SKM-1 treated with dmso at 0.1 percent for 144 hours (cell line): ENCODE results near the gene MBNL2.

Experiments
- DNase-seq: peaks from one replicate; lab custom pipeline; 2025; ENCODE audit not compliant: unreplicated experiment; lab: John Stamatoyannopoulos, UW

The MBNL2 gene

GRCh38 chr13:97319113-97319720 lies 97.1 kb downstream of the MBNL2 start:
- no peak for DNase-seq

DNA sequence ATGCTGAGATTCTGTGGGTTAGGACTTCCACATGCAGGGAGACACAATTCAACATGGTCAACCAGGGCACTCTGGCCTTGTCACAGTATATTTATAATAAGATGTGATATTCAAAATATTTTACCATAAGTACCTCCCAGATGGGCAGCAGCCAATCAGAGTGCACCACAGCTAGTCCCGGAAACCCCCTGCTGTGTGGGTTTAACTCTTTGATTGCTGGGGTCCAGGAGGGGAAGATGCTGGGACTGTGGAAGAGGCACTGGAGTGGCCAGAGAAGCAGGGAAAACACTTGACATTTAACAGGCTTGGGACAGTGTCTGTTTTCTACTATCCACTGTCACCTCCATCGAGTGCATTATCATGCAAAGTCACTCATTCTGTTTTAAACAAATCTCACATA lies 99.0 kb downstream of the MBNL2 start:
- no peak for DNase-seq

- DNase-seq = no peak
Observed at GRCh38 chr13:97321616-97322321, 99.6 kb downstream of the MBNL2 start.

DNA sequence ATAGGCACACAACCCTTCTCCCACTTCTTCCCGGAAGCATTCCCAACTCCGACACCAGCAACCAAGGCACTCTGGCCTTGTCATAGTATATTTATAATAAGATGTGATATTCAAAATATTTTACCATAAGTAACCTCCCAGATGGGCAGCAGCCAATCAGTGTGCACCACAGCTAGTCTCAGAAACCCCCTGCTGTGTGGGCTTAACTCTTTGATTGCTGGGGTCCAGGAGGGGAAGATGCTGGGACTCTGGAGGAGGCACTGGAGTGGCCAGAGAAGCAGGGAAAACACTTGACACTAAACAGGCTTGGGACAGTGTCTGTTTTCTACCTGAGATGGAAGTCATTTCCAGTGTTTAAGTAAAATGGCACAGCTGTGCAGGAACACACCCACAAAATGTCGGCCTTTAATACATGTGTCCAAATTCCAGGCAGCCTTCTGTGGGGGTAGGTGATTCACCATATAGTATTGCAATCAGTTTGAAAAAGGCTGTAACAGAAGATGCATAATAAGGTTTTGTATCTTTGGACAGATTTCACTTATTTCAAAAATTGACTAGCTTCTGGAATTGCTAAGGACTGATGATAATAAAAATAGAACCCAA lies 100.7 kb downstream of the MBNL2 start:
- no peak for DNase-seq

DNA sequence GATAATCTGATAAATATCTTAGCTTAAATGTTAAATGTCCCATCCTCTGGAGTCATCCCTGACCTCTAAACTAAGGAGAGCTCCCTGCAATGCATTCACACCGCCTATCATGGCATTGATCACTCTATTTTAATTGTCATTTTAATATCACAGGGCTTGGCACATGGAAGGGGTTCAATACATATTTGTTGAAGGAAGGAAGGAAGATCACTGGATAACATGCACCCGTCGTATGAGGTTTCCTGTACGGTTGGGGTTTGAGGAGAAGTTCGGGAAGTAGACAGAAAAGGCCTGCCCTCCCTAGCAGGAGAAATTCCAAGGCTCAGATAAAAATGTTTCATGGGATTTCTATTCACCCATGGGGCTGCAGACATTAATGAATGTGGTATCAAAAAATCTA lies 102.0 kb downstream of the MBNL2 start:
- no peak for DNase-seq

DNA sequence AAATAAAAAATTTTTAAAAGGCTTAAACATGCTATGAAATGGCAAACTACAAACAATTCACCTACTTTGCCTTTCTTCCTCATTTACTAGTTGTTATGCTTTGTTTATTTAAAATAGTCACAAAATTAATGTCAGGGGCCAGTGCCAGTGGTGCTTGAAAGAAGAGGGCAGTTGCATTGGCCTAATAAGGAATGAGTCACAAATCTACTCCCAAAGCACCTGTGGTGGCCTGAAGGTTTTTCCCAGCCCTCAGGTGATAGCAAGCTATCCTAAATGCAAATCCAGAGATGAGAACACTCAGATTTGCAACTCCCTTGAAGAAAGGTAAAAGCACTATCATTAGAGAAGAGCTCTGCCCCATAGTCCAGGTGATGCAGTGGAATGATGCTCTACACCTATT lies 103.6 kb downstream of the MBNL2 start:
- DNase-seq = no peak

GRCh38 chr13:97327086-97327485 lies 105.0 kb downstream of the MBNL2 start:
- no peak for DNase-seq

GRCh38 chr13:97327506-97328221 lies 105.5 kb downstream of the MBNL2 start:
- no peak for DNase-seq

GRCh38 chr13:97328222-97328790 lies 106.2 kb downstream of the MBNL2 start:
- DNase-seq = no peak

- DNase-seq = no peak
Observed at GRCh38 chr13:97329331-97329730, 107.2 kb downstream of the MBNL2 start.

GRCh38 chr13:97330448-97330847 lies 108.3 kb downstream of the MBNL2 start:
- DNase-seq = no peak

DNA sequence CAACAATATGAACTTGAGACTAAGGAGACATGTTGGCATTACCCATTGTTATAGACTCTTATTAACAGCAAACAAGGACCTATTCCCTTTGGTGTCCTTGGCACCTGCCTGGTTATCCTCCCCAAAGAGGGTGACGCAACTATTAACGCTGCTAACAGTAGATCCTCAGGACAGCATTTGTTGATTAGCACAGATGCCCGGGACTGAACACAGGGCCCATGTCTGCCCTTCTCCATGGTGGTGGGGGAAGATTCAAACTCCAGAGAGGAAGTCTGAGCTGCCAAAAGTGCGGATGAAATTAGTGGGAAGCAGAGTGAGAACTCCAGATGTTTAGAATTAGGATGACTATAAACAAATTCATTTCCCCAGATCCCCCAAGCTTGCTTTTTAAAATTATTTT lies 110.6 kb downstream of the MBNL2 start:
- no peak for DNase-seq

- DNase-seq = no peak
Observed at GRCh38 chr13:97333983-97334382, 111.8 kb downstream of the MBNL2 start.

DNA sequence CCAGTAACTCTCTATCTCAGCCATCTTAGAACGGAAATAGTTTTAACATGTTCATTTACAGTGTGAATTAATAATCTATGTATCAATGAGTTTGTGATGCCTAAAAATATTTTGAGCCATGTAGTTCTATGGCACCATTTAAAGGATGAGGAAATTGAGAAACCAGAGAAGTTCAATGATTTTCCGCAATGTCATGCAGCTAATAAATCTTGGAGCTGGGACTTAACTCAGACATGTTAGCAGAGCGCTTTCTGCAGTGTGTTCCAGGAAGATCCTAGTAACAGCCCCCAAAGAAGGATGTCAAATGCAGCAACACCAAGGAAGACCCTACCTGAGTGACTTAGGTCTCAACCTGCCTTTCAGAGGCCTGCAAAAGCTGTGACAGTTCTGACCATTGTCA lies 112.6 kb downstream of the MBNL2 start:
- DNase-seq = no peak

GRCh38 chr13:97335488-97336134 lies 113.5 kb downstream of the MBNL2 start:
- DNase-seq = no peak

- DNase-seq = no peak
Observed at GRCh38 chr13:97337985-97338499, 115.9 kb downstream of the MBNL2 start.

DNA sequence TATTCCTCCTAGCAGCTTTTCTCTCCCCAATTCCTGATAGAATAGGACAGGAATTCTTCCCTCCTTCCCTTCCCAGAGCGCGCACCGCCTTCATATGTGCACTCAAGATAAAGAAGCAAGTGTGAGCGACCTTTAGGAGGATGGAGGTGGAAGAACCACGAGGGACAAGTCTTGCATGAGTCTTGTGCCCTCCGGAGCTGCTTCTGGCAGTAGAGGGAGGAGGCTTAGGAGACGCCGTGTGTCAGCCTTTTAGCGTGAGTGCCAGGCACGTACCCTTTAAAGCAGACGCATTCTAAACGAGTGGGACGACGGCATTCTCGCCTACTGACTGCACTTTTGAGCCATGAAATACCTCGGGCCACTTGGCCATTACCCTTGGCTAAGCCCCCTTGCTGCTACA lies 116.4 kb downstream of the MBNL2 start:
- DNase-seq = no peak

DNA sequence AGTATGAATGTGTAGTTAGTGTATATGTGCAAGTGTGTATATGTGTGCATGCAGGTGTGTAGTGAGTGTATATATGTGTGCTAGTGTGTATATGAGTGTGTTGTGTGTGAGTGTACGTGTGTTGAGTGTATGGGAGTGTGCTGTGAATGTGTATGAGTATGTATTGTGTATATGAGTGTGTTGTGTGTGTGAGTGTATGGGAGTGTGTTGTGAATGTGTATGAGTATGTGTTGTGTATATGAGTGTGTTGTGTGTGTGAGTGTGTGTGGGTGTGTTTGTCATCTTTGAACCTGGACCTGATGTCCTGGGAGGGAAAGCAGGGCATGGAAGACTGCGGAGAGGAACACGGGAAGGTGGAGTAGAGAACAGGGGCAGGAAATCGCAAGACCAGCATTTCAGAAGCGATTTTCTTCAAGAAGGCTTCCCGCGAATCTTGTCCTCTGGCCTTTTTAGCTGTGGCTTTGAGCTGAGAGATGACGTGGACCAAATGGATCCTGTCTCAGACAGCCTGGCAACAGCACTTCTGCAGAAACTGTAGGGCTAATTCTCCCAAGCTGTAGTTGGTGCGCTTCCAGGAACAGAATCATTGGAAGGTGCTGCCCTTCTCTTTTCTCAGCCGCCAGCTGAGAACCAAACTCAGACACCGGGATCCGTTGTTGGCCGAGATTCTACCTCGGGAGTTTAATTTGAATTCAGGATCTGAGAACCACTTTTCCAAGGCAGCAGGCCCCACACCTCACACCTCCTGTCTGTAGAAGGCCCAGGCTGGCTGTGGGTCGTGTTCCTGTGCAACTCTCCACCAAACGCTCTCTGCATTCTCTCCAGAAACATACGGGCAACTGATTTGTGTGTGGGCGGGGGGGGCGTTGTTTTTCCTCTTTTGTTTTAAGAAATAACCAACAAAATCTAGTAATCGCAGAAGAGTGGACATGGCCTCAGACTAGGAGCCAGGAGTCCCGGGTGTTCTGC lies 117.2 kb downstream of the MBNL2 start:
- no peak for DNase-seq

GRCh38 chr13:97339988-97340749 lies 118.0 kb downstream of the MBNL2 start:
- DNase-seq = no peak
